Measurements from ENCODE around the gene ADAP1. TPM values are rescaled to one million over a fixed set of nuclear protein-coding genes. Genes with fewer than 3 reads are reported as not detected.

ADAP1 gene
- total RNA-seq, 1 experiment from 2014 or later = 3.1 TPM

GRCh38 chr7:921581-922333, 32.7 kb downstream of the ADAP1 start:
- DNase-seq (ENCODE audit: low read depth, low spot score) = no peak
- no peak for ATAC-seq

GRCh38 chr7:921071-921461, 33.4 kb downstream of the ADAP1 start:
- ChIA-PET POLR2A (no interaction called here), CTCF (no interaction called here)
- no peaks in the 10 kb centered on the region for H3K9me3 ChIP-seq (ENCODE audit: control insufficient read depth, insufficient read depth, low read depth, low read length)
- in situ Hi-C loops (cut with HindIII; ENCODE audit: low pct_unique_long_range_greater_than_20kb, low sequenced_read_pairs) (no loop called here), intact Hi-C loops (cut with micrococcal nuclease; ENCODE audit: unreplicated experiment) (no loop called here)
- no peak overlapping the region for H3K4me3 ChIP-seq (ENCODE audit: low read depth in 2 of 2, low read length in 2 of 2)
- H3K27me3 ChIP-seq (ENCODE audit: control insufficient read depth, insufficient read depth, low read length) = no peaks in the 10 kb centered on the region
- ATAC-seq = no peak
- peaks cover 21% of the 10 kb centered on the region for H3K4me1 ChIP-seq (ENCODE audit: control insufficient read depth, insufficient read depth, low read length)
- no TSS peak for BruUV-seq (replicated peaks)
- DNase-seq (ENCODE audit: low read depth, low spot score) = no peak
- no peak; the same call in 1 of the 2 replicates for TF ChIP-seq TCF7L2 (IDR thresholded peaks at IDR 0.05; ENCODE audit: low read depth, low read length)
- H3K27ac ChIP-seq (ENCODE audit: low read length) = no peak overlapping the region
- H3K36me3 ChIP-seq (ENCODE audit: control insufficient read depth, insufficient read depth, low read length) = no peaks in the 10 kb centered on the region

More at GRCh38 chr7:921581-922333, 32.7 kb downstream of the ADAP1 start:
- no peaks in the 10 kb centered on the region for H3K9me3 ChIP-seq (ENCODE audit: control insufficient read depth, insufficient read depth, low read depth, low read length)
- TF ChIP-seq CTCF (IDR thresholded peaks at IDR 0.05) = no peak
- no peak for TF ChIP-seq REST (IDR thresholded peaks at IDR 0.05; ENCODE audit: insufficient read depth in 1 of 2, low read depth in 2 of 2, low read length in 1 of 2)
- no peak for TF ChIP-seq SIN3A (IDR thresholded peaks at IDR 0.05; ENCODE audit: borderline replicate concordance, insufficient read depth, low read depth, low read length)
- no peak for TF ChIP-seq POLR2AphosphoS5 (IDR thresholded peaks at IDR 0.05; ENCODE audit: low read depth, low read length)
- BruUV-seq (replicated peaks) = no TSS peak
- ChIA-PET POLR2A (no interaction called here), CTCF (no interaction called here)
- intact Hi-C loops (cut with micrococcal nuclease; ENCODE audit: unreplicated experiment) (no loop called here), in situ Hi-C loops (cut with HindIII; ENCODE audit: low pct_unique_long_range_greater_than_20kb, low sequenced_read_pairs) (no loop called here)
- peaks cover 19% of the 10 kb centered on the region for H3K4me1 ChIP-seq (ENCODE audit: control insufficient read depth, insufficient read depth, low read length)
- H3K27me3 ChIP-seq (ENCODE audit: control insufficient read depth, insufficient read depth, low read length) = no peaks in the 10 kb centered on the region
- H3K27ac ChIP-seq (ENCODE audit: low read length) = no peak overlapping the region
- no peak overlapping the region for H3K4me3 ChIP-seq (ENCODE audit: low read depth in 2 of 2, low read length in 2 of 2)
- no peaks in the 10 kb centered on the region for H3K36me3 ChIP-seq (ENCODE audit: control insufficient read depth, insufficient read depth, low read length)

- Histone ChIP-seq H3K27ac (ENCODE audit: low read length) (no peak overlapping the region), H3K27me3 (ENCODE audit: control insufficient read depth, insufficient read depth, low read length) (no peaks in the 10 kb centered on the region), H3K4me3 (ENCODE audit: low read depth in 2 of 2, low read length in 2 of 2) (no peak overlapping the region), H3K9me3 (ENCODE audit: control insufficient read depth, insufficient read depth, low read depth, low read length) (no peaks in the 10 kb centered on the region), H3K4me1 (ENCODE audit: control insufficient read depth, insufficient read depth, low read length) (peaks cover 21% of the 10 kb centered on the region), H3K36me3 (ENCODE audit: control insufficient read depth, insufficient read depth, low read length) (no peaks in the 10 kb centered on the region)
- in situ Hi-C loops (cut with HindIII; ENCODE audit: low pct_unique_long_range_greater_than_20kb, low sequenced_read_pairs) = no loop called here
- TF ChIP-seq REST (IDR thresholded peaks at IDR 0.05; ENCODE audit: insufficient read depth in 1 of 2, low read depth in 2 of 2, low read length in 1 of 2) (no peak), TCF7L2 (IDR thresholded peaks at IDR 0.05; ENCODE audit: low read depth, low read length) (peak; percentile 57; the same call in 1 of the 2 replicates)
- DNase-seq (ENCODE audit: low read depth, low spot score) = no peak
- POLR2A ChIA-PET = no interaction called here
- ATAC-seq = no peak
- BruUV-seq (replicated peaks) = no TSS peak
- CTCF ChIA-PET = no interaction called here
- intact Hi-C loops (cut with micrococcal nuclease; ENCODE audit: unreplicated experiment) = no loop called here
Observed at GRCh38 chr7:920351-921070, 34.0 kb downstream of the ADAP1 start.
